HFFc6 (cell line): ENCODE measurements around the gene YBX3. TPM values are rescaled to one million over a fixed set of nuclear protein-coding genes. Genes with fewer than 3 reads are reported as not detected.

Experiments
- DNase-seq: peaks from one replicate; pipeline ENCODE4 v3.0.0-alpha.2; 2018
- H3K27ac Mint-ChIP-seq: 2 replicates; pipeline ENCODE4 v1.8.0; 2020; ENCODE audit warnings: mild to moderate bottlenecking, mixed read lengths
- H3K27me3 Mint-ChIP-seq: 2 replicates; pipeline ENCODE4 v1.8.0; 2021; ENCODE audit warnings: mild to moderate bottlenecking, moderate library complexity, mixed read lengths; ENCODE audit not compliant: insufficient read depth
- H3K36me3 Mint-ChIP-seq: 2 replicates; pipeline ENCODE4 v1.8.0; 2021; ENCODE audit warnings: low read depth, mixed read lengths
- H3K4me1 Mint-ChIP-seq: 2 replicates; pipeline ENCODE4 v1.8.0; 2020; ENCODE audit warnings: low read depth, mixed read lengths
- H3K4me3 Mint-ChIP-seq: 2 replicates; pipeline ENCODE4 v1.8.0; 2020; ENCODE audit warnings: mild to moderate bottlenecking, moderate library complexity, mixed read lengths
- H3K9me3 Mint-ChIP-seq: 2 replicates; pipeline ENCODE4 v1.8.0; 2020; ENCODE audit warnings: mild to moderate bottlenecking, mixed read lengths
- CTCF ChIP-seq: fragments of 200-600 bp; sonication (generic); IDR thresholded peaks from 2 replicates; pipeline ENCODE4 v1.5.0; 2021; ENCODE audit warnings: antibody characterized with exemption, mild to moderate bottlenecking
- total RNA-seq, 6 experiments: library from RNA; stranded (reverse); fragmentation: NEBNext Ultra II Directional; extraction: Animal tissue kit (Norgen Biotek cat#: 25700); gene quantifications; 2 replicates in 1 of 6; 3 replicates in 5 of 6; pipeline ENCODE4 v1.2.3, GENCODE V29; 2021

The YBX3 gene
- total RNA-seq, 6 experiments from 2014 or later: 202 to 251 (median 218) TPM

GRCh38 chr12:10732066-10732465 lies 8.9 kb upstream of the YBX3 start:
- TF ChIP-seq CTCF: no peak
- Mint-ChIP-seq H3K27ac (no peak overlapping the region), H3K27me3 (peaks cover 35% of the 10 kb centered on the region), H3K4me3 (no peak overlapping the region), H3K9me3 (no peaks in the 10 kb centered on the region; the same call in 1 of the 2 replicates), H3K36me3 (no peaks in the 10 kb centered on the region), H3K4me1 (no peaks in the 10 kb centered on the region)
- no peak for DNase-seq

GRCh38 chr12:10730559-10730958 lies 7.4 kb upstream of the YBX3 start:
- peaks cover 35% of the 10 kb centered on the region for H3K27me3 Mint-ChIP-seq
- H3K4me1 Mint-ChIP-seq: no peaks in the 10 kb centered on the region
- H3K9me3 Mint-ChIP-seq: no peaks in the 10 kb centered on the region; the same call in 1 of the 2 replicates
- no peak overlapping the region for H3K4me3 Mint-ChIP-seq
- no peaks in the 10 kb centered on the region for H3K36me3 Mint-ChIP-seq
- no peak for DNase-seq
- TF ChIP-seq CTCF: no peak
- no peak overlapping the region for H3K27ac Mint-ChIP-seq

GRCh38 chr12:10728091-10728490 lies 5.0 kb upstream of the YBX3 start:
- Mint-ChIP-seq H3K4me3 (no peak overlapping the region), H3K36me3 (no peaks in the 10 kb centered on the region), H3K27ac (no peak overlapping the region), H3K9me3 (no peaks in the 10 kb centered on the region; the same call in 1 of the 2 replicates), H3K4me1 (peaks cover 12% of the 10 kb centered on the region), H3K27me3 (peaks cover 20% of the 10 kb centered on the region)
- TF ChIP-seq CTCF: no peak
- DNase-seq: no peak

- H3K27me3 Mint-ChIP-seq: peaks cover 13% of the 10 kb centered on the region
- peaks cover 12% of the 10 kb centered on the region for H3K4me1 Mint-ChIP-seq
- no peak overlapping the region for H3K27ac Mint-ChIP-seq
- TF ChIP-seq CTCF: no peak
- H3K36me3 Mint-ChIP-seq: peaks cover 4% of the 10 kb centered on the region; the same call in 1 of the 2 replicates
- no peak for DNase-seq
- H3K9me3 Mint-ChIP-seq: no peaks in the 10 kb centered on the region; the same call in none of the 2 replicates
- no peak overlapping the region for H3K4me3 Mint-ChIP-seq
Observed at GRCh38 chr12:10726945-10727344, 3.8 kb upstream of the YBX3 start.

- Mint-ChIP-seq H3K36me3 (peaks cover 5% of the 10 kb centered on the region; the same call in 1 of the 2 replicates), H3K4me1 (peaks cover 26% of the 10 kb centered on the region)
Observed at GRCh38 chr12:10725003-10725402, 1.9 kb upstream of the YBX3 start.

More at GRCh38 chr12:10725003-10725402, 1.9 kb upstream of the YBX3 start:
- Mint-ChIP-seq H3K27me3 (peaks cover 11% of the 10 kb centered on the region), H3K27ac (no peak overlapping the region), H3K9me3 (no peaks in the 10 kb centered on the region; the same call in 1 of the 2 replicates), H3K4me3 (no peak overlapping the region)
- TF ChIP-seq CTCF: no peak
- DNase-seq: no peak
